GM12873 (cell line): Measurements from ENCODE around the gene CD151.

Experiments used
- TF ChIP-seq, protein P1 (sequence below): IDR thresholded peaks from 2 replicates; pipeline ENCODE4 v1.5.1; 2012; ENCODE audit warnings: low read depth, mild to moderate bottlenecking, moderate library complexity, low read length, control low read depth; ENCODE audit not compliant: insufficient read depth; ENCODE audit errors: missing control alignments

CD151 gene

DNA sequence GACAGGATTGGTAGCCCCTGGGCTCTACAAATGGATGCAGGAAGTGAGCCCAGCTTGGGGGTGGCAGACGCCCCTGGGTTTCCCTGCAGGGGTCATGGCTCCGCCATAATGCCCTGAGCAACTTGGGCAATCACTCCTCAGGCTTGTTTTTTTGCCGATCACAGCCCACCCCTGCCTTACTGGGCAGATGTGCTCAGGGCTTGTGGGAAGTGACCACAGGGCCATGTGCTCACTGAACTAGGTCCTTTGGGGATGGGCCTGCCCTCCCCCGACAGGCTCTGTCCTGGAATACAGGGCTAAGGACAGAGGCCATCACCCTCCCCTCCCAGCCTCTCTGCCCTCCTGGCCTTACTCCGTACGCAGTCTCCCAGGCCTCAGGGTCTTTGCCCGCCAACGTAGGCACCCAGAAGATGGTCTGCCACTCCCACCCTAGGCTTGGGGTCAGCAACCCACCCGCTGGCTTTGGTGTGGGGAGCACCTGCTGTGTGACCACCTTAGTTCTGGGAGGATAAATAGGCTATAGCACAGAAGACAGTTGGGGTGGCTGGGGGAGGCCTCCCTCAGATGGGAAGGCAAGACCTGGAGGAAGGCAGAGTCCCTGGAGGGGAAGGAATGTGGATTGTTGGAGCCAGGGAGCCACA is 19.2 kb upstream of the CD151 start:
- TF ChIP-seq, protein P1, sequence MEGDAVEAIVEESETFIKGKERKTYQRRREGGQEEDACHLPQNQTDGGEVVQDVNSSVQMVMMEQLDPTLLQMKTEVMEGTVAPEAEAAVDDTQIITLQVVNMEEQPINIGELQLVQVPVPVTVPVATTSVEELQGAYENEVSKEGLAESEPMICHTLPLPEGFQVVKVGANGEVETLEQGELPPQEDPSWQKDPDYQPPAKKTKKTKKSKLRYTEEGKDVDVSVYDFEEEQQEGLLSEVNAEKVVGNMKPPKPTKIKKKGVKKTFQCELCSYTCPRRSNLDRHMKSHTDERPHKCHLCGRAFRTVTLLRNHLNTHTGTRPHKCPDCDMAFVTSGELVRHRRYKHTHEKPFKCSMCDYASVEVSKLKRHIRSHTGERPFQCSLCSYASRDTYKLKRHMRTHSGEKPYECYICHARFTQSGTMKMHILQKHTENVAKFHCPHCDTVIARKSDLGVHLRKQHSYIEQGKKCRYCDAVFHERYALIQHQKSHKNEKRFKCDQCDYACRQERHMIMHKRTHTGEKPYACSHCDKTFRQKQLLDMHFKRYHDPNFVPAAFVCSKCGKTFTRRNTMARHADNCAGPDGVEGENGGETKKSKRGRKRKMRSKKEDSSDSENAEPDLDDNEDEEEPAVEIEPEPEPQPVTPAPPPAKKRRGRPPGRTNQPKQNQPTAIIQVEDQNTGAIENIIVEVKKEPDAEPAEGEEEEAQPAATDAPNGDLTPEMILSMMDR = no peak

DNA sequence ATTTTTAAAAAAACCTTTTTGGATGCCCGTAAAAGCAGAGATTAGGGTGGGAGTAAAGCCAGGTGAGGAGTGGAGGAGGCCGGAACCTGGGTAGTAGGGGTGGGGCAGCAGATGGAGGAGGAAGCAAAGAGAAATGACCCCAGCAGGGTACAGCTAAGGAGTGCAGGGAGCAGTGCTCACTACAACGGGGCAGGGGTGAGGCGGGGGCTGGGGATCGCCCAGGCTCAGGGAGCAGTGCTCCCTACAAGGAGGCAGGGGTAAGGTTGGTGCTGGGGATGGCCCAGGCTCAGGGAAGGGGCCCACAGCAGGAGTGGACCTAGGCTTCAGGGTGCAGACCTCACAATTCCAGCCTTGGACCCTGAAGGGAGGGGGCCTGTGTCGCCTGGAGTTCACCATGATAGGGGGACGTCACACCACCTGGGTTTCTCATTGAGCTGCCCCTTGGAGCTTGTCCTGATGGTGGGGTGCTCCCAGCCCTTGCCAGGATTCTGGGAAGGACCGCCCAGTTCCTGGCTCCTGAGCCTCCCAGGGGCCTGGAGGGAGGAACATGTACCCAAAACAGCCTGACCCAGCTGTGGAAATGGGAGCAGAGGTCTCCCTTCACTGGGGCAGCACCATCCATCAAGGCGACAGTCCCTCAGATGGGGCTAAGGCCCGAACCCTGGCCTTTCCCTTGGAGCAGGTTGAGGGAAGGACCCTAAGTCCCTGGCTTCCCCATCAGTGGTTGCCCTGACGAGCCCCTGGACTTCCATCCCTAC is 16.9 kb upstream of the CD151 start:
- TF ChIP-seq, protein P1 = no peak

DNA sequence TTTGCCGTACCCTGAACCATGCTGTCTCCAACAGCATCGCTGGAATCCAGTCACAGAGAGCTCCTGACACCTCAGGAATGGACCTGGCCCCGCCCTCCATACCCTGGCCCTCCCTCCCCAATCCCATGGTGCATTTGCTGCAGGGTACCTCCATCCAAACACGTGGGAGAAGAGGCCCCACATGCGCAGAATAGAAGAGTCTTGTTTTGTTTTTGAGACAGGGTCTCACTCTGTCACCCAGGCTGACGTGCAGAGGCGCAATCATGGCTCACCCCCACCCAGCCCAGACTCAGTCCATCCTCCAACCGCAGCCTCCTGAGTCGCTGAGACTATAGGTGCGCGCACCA is 16.3 kb upstream of the CD151 start:
- TF ChIP-seq, protein P1 = no peak

DNA sequence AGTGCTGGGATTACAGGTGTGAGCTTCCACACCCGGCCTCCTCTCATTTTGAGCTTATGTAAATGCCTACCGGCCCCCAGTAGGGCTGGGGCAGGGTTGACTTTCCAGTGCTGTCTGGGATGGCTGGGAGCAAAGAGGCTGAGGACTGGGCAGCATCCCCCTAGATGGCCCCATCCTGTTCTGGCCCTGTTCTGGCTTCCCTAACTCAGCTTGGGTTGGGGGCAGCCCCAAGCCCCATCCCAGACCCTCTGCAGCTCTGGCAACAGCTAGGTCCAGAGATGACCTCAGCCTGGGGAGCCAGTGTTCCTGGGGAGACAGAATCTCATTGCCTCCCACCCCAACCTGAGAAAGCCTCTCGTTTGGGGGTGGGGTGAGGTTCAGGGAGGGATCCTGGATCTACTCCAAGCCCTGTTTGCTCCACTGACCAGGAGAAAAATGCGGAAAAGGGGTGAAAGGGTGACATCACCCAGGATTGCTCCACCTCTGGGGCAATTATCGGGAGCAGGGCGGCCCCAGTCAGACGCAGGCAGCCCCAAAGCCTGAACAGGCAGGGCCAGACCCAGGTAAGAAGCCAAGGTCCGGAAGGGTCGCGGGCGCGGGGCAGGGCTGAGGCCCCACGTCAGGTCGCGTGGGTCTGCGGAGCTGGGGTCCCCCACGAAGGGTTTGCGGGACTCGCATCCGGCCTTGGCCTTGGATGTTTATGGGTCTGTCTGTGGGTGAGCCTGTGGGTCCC is 14.2 kb upstream of the CD151 start, which contains the start of gene PNPLA2:
PNPLA2 (plus strand) TSS at position 519 of the 733 bp plus-strand sequence. CDS start 805 bp downstream, outside the sequence.
- TF ChIP-seq, protein P1 = no peak

DNA sequence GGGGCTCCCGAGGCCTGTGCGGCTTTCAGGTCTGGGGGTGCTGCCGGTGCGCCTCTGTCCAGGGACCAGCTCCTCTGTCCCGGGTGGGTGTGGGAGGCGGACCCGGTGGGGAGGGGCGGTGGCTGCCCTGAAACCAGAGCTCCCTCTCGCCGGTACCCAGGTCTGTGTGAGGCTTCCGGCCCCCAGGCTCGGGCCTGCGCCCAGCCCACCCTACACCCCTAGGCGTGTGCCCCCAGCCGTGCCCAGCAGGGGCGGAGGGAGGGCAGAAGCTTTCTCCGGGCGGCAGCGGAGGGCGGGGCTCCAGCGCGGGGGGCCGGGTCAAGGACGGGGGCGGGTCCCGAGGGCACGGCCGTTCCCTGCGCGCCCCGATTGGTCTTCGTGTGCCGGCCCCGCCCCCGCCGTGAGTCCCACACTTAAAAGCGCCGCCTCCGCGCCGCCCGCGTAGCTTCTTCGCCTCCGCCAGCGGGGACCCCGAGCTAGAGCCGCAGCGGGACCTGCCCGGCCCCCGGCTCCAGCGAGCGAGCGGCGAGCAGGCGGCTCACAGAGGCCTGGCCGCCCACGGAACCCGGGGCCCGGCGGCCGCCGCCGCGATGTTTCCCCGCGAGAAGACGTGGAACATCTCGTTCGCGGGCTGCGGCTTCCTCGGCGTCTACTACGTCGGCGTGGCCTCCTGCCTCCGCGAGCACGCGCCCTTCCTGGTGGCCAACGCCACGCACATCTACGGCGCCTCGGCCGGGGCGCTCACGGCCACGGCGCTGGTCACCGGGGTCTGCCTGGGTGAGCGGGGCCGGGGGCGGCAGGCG is 13.4 kb upstream of the CD151 start:
- TF ChIP-seq, protein P1 = no peak

DNA sequence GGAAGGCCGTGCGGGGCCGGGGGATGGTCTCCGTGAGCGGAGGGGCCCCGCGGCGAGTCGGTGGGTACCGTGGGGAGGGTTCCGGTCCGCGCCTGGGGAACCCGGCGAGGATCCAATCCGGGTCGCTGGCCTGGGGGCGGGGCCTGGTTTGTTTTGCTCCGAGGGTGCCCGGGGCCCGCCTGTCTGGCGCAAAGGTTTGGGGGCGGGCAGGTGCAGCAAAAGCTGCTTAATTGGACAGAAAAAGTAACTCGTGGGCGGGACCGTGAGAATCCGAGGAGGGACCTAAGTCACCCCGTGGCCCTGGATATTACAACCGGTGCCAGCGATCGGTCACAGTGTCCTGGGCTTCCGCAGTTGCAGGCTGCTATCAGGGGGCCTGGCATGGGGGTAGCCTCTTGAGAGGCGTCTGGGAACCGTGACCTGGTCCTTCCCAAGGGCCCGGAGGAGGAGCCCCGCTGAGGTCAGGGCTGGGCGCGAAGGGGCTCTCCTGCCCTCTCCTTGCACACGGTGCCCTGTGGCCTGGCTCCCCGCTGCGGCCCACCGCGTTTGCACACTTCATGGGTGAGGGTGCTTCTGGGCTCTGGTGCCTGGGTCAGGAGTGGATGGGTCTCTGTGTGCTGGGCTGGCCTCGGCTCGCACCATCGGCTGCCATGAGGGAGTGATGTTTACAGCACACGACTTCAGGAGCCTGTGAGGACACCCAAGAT is 12.7 kb upstream of the CD151 start:
- TF ChIP-seq, protein P1 = no peak
